Stimulated activated naive CD4-positive, alpha-beta T cell (primary cell): ENCODE data around the gene FAM149A.

ENCODE experiments used
- DNase-seq, 6 experiments: peaks; one replicate each; lab custom pipeline; 2025; lab: John Stamatoyannopoulos, UW

Gene FAM149A

DNA sequence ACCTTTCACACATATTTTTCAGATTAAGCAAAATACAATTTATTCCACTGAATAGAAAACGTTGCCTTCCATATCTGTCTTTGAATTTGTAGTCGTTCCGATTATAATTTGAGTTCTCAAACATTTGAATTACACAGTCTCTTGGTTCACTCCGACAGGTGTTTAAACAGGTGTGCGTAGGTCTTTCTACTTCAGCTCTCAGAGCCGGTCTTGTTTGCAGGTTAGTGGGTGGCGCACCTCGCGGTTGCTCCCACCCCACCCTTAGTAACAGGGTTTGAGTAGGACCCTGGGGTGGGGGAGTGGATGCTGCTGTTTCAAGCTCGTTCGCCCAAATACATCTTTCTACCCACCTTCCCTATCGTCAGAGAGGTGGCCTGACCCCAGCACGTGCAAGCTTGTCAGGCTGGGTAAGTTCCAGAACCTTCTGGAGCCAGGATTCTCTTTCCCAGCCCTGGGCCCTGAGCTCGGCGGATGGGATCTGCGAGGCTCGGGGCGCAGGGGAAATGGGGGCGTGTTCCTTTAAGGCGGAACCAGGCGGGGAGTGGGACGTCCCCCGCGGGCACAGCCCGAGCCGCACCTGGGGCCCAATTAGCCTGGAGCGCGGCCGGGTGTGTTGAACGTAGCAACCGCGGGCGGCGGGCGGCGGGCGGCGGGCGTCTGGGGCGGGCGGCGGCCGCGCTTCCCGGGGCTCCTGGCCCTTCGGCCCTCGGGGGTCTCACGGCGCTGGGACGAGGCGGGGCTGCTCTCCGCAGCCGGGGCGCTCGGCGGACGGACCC is at the start of gene FAM149A:
FAM149A (plus strand) TSS at position 591 of the 776 bp plus-strand sequence.
- DNase-seq: peak in 5 of 6 experiments; percentile 4 to 39 (median 12)

- DNase-seq: no peak
Measured at GRCh38 chr4:186058253-186058979, 46.1 kb upstream of the FAM149A start.

DNA sequence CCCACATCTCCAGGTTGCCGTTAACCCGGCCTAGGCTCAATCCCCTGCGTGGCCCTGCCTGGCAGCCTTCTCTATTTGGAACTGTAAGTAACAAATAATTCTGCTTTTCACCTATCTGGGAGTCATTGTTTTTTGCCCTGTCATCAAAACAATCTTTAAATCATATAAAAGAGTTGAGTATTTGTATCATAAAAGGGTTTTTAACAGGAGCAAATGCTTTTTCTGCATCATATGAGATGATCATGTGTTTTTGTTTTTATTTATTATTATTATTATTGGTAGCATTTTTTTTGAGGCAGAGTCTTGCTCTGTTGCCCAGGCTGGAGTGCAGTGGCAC is 45.6 kb upstream of the FAM149A start:
- DNase-seq: no peak

GRCh38 chr4:186061921-186062320 is 42.6 kb upstream of the FAM149A start:
- no peak for DNase-seq

- peak in 4 of 6 experiments; percentile 7 to 15 (median 12) for DNase-seq
Measured at GRCh38 chr4:186067757-186068385, 36.6 kb upstream of the FAM149A start.

- peak in 1 of 6 experiments; percentile 3 for DNase-seq
Measured at GRCh38 chr4:186068581-186069348, 35.7 kb upstream of the FAM149A start, which contains the start of gene TLR3. Gene TLR3, plus strand, starts transcription at chr4:186069156. Its CDS starts 7,464 bp downstream, at chr4:186076620.

DNA sequence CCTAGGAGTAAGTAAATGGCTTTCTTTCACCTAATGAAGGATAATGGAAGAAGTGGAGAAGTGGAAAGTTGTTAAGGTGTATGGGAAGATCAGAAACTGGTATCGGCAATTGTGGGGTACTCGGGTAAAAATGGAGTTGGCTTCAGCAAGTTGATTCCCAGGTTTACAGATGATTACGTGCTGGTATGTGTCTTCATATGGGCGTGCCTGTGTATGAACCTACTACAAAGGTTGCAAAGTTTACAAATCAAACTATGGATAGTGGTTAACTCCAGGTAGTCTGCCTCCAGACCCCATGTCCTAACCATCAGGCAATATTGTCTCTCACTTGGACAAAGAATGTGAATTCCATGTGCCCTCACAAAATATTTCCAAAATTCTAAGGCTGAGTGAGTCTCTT is 34.8 kb upstream of the FAM149A start:
- no peak for DNase-seq

- DNase-seq: no peak
Measured at GRCh38 chr4:186072516-186072915, 32.0 kb upstream of the FAM149A start.

- DNase-seq: no peak
Measured at GRCh38 chr4:186074189-186074588, 30.3 kb upstream of the FAM149A start.

- DNase-seq: no peak
Measured at GRCh38 chr4:186078981-186079638, 25.4 kb upstream of the FAM149A start.

DNA sequence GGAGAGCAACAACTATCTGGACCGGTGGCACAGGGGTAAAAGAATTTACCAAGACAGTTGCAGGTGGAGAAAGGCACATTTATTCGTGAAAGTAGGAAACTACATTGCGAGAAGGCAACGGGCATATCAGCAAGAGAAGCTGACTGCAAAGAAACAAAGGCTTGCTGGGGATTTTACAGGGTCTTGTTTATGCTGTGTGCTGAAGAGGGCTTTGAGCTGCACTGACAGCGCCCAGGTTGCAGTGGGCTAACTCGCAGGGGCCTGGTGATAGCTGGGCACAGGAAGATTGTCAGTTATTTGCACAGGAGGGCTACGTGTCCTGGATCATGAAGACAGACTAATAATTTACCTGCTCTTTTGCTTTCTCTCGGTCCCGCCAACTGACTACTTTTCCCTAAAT is 24.8 kb upstream of the FAM149A start:
- no peak for DNase-seq

DNA sequence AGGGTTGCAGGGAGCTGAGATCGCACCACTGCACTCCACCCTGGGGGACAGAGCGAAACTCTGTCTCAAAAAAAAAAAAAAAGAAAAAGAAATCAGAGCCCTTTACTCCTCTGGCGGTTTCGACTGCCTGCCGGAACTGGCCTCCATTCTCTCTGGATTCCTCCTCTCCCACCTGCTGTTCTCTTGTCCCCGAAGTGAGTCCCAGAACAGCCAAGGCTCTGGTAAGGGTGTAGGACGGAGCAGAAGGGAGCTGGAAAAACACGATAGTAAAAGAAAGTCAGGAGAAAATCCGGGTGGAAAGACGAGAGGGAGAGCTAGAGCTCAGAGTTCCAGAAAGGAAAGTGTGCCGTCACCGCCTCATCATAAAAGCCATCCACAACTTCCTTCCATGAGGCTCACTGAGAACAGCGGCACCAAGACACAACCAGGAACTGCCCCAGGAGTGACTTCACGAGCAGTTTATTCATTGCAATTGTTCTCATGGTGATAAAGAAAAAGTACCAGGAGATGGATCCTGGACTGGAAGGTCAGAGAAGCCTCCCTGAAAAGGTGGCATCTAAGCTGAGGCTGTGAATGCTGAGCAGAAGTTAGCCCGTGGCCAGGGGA is 23.2 kb upstream of the FAM149A start:
- no peak for DNase-seq

DNA sequence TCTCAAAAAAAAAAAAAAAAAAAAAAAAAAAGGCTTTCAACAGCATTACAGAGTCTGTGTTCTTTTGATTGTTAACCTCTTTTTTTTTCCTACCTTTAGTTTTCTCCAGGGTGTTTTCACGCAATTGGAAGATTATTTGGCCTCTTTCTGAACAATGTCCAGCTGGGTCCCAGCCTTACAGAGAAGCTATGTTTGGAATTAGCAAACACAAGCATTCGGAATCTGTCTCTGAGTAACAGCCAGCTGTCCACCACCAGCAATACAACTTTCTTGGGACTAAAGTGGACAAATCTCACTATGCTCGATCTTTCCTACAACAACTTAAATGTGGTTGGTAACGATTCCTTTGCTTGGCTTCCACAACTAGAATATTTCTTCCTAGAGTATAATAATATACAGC is 22.3 kb upstream of the FAM149A start:
- no peak for DNase-seq

GRCh38 chr4:186088523-186088922 is 16.0 kb upstream of the FAM149A start:
- DNase-seq: no peak

DNA sequence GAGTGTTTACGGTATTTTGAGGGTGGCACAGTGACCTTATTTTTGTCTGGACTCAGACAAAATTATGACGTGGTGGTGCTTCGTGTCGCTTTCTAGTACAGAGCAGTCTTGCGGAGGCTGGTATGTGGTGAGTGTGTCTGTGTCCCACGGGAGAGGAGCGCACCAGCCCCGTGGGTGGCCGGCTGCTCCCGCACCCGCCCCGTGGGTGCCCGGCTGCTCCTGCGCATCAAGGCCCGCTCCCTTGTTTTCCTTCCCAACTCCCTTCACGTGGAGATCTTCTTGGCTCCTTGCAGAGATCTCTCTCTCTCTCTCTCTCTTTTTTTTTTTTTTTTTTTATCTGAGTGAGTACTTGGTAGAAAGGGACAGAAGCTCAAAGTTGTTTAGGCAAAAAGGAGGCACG is 12.2 kb upstream of the FAM149A start:
- DNase-seq: no peak

DNA sequence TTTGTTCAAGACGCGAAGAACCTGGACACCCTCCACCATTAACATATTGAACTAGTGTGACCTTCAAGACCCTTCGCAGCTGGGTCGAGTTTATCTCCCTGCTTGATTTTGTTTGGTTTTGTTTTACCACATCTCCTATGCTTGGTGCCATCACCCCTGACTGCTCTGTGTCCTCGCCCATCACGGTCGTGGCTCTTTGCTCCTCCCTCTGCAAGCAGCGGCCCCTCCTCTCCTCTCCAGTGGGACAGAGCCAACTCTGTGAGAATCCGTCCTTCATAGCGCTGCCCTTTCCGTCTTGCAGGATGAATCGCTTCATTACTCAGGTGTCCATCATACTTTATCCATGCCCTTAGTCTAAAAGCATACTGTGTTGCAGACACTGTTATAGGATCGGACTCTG is 9.1 kb upstream of the FAM149A start:
- no peak for DNase-seq

DNA sequence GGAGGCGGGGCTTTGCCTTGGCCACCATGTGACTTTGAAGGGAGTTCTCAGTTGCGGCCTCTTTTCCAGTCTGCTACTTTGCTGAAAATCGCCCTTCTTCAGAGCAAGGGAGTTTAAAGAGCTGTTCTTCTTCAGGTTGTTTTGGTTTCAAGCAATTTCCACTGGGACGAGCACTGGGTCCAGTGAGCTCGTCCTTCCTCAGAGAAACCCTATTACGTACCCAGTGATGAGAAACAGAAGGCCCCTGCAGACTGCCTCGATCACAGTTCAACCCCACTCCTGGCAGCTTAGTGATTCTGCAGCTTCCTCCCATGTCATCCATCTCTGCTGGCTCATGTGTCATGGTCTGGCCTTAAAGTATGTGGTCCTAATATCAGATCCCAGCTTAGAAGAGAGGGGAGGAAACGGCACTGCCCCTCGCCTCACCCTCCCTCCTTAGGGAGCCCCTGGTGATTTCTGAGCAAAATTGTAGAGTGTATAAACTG is 7.8 kb upstream of the FAM149A start:
- DNase-seq: no peak

DNA sequence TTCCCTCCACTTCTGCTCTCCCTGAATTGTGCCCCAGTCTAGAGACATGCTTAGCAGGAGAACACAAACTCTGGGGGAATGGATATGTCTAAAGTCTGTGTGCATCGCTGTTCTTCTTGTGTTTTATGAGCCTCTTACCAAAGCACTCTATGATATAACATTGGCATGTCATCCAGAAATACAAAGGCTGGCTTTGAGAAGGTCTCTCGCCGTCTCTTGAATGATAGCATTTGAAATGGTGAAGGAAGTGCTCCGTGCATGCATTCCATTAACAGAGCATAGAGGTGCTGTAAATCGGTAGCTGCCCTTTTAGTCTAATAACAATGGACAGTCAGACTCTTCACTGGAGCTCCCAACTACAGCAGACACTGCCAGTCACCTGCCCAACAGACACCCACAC is 7.1 kb upstream of the FAM149A start:
- no peak for DNase-seq

GRCh38 chr4:186102931-186103330 is 1.6 kb upstream of the FAM149A start:
- no peak for DNase-seq

DNA sequence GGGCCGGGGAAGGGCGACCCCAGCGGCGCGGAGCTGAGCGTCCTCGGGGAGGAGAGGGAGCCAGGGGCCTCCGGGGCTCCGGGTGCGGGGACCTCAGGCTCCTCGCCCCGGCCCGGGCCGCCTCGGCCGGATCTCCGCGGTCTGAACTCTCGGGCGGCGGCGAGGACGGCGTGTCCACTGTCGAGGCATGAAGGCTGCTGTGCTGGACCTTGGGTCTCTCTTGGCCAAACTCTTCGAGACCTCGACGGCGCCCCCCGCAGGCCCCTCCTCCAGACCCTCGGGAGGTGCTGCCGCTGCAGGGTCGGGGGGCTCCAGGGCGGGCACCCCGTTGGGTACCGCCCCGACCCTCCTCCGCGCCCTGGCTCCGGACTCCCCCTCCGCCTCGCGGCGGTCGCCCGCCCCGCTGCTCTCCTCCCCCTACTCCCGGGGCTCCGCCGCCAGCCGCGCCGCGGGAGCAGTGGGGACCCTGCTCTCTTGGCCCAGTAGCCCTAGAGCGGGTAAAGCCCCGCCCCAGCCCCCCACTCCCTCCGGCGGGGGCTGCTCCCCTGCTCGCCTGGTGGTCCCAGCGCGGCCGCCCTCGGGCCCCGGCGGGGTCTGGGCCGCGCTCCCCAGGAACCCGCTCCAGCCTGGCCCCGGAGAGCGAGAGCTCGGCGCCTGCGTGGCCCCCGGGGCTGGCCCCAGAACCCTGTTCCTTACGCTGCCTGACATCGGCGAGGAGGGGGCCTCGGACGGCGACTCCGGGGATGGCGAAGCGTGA is 564 bp downstream of the FAM149A start:
- peak in 1 of 6 experiments; percentile 39 for DNase-seq
